H1 (cell line): ENCODE data around the gene MESD. TPM values are rescaled to one million over a fixed set of nuclear protein-coding genes. Genes with fewer than 3 reads are reported as not detected.

Source experiments
- CTCF ChIA-PET: fragments of 300-600 bp; sonication (Branson Sonifier 250); formaldehyde crosslinking; loops from one replicate; lab custom pipeline; 2021; ENCODE audit not compliant: partially characterized antibody; lab: Charles Lee
- POLR2A ChIA-PET: fragments of 300-600 bp; sonication (Branson Sonifier 250); formaldehyde crosslinking; loops from one replicate; lab custom pipeline; 2021; ENCODE audit warnings: inconsistent platforms; ENCODE audit not compliant: partially characterized antibody; lab: Charles Lee
- DNase-seq, 2 experiments: peaks; one replicate each; pipeline versions ENCODE4 v3.0.0 to v3.0.0-alpha.2; 2010 to 2022; ENCODE audit warnings: low spot score in 2 of 2, low read depth in 1 of 2, mixed read lengths in 1 of 2
- FAIRE-seq: peaks from 2 replicates; lab custom pipeline; 2011; peaks lifted over from hg19 to GRCh38; lab: Jason Lieb, UNC
- H2AFZ ChIP-seq: 2 replicates; pipeline ENCODE4 v1.8.1; 2012; ENCODE audit warnings: low read length, inconsistent platforms
- H2AK5ac ChIP-seq: 2 replicates; pipeline ENCODE4 v1.6.1; 2013; ENCODE audit warnings: low read depth, low read length
- H2BK120ac ChIP-seq: replicated peaks from 2 replicates; pipeline ENCODE3; 2013; ENCODE audit warnings: low read depth, low read length, inconsistent platforms
- H2BK12ac ChIP-seq: 2 replicates; pipeline ENCODE4 v1.6.1; 2013; ENCODE audit warnings: low read depth, low read length
- H2BK15ac ChIP-seq: 2 replicates; pipeline ENCODE4 v1.6.1; 2013; ENCODE audit warnings: low read length
- H2BK20ac ChIP-seq: 2 replicates; pipeline ENCODE4 v1.6.1; 2013; ENCODE audit warnings: low read length
- H2BK5ac ChIP-seq: 2 replicates; pipeline ENCODE4 v1.6.1; 2013; ENCODE audit warnings: low read depth, low read length
- H3K14ac ChIP-seq: 2 replicates; pipeline ENCODE4 v1.6.1; 2013; ENCODE audit warnings: inconsistent platforms; ENCODE audit not compliant: insufficient read length
- H3K18ac ChIP-seq: 2 replicates; pipeline ENCODE4 v1.6.1; 2013; ENCODE audit warnings: low read length; ENCODE audit errors: extremely low read depth
- H3K23ac ChIP-seq: 2 replicates; pipeline ENCODE4 v1.6.1; 2013; ENCODE audit warnings: inconsistent platforms; ENCODE audit not compliant: insufficient read length
- H3K23me2 ChIP-seq: 2 replicates; pipeline ENCODE4 v1.6.1; 2013; ENCODE audit warnings: low read depth, low read length
- H3K27ac ChIP-seq: 2 replicates; pipeline ENCODE4 v1.6.1; 2011; ENCODE audit warnings: low read depth, low read length, inconsistent platforms
- H3K27me3 ChIP-seq, 4 experiments: replicated peaks in 1 of 4; 1 replicate in 1 of 4; 2 replicates in 3 of 4; pipeline versions ENCODE4 v1.6.1 to v1.8.1; 2011 to 2013; ENCODE audit warnings: low read length in 3 of 4, mild to moderate bottlenecking in 3 of 4, inconsistent platforms in 2 of 4, mixed read lengths in 2 of 4, moderate library complexity in 1 of 4; ENCODE audit not compliant: control insufficient read depth in 3 of 4, insufficient read depth in 3 of 4; ENCODE audit errors: extremely low read depth in 1 of 4
- H3K36me3 ChIP-seq, 4 experiments: 2 replicates each; pipeline versions ENCODE4 v1.6.1 to v1.8.1; 2011 to 2013; ENCODE audit warnings: mild to moderate bottlenecking in 4 of 4, low read length in 3 of 4, moderate library complexity in 2 of 4, control low read depth in 1 of 4, inconsistent platforms in 1 of 4; ENCODE audit not compliant: insufficient read depth in 4 of 4, control insufficient read depth in 2 of 4
- H3K4ac ChIP-seq: replicated peaks from 2 replicates; pipeline ENCODE3; 2013; ENCODE audit warnings: low read length, low read depth, mixed read lengths, inconsistent platforms; ENCODE audit not compliant: insufficient read length
- H3K4me1 ChIP-seq, 4 experiments: replicated peaks in 1 of 4; 1 replicate in 1 of 4; 2 replicates in 3 of 4; pipeline versions ENCODE4 v1.6.1 to v1.8.1; 2011 to 2013; ENCODE audit warnings: low read length in 3 of 4, inconsistent platforms in 2 of 4, mixed read lengths in 1 of 4; ENCODE audit not compliant: insufficient read depth in 4 of 4, control insufficient read depth in 3 of 4
- H3K4me2 ChIP-seq, 2 experiments: 2 replicates each; pipeline versions ENCODE4 v1.6.1 to v1.8.1; 2011 to 2013; ENCODE audit warnings: low read depth in 2 of 2, low read length in 2 of 2, control low read depth in 1 of 2, inconsistent platforms in 1 of 2, mild to moderate bottlenecking in 1 of 2; ENCODE audit not compliant: insufficient read depth in 1 of 2
- H3K4me3 ChIP-seq, 4 experiments: fragments of 200-600, 300-600 bp in 1 of 4; sonication (generic), shearing (Covaris generic), sonication (Bioruptor Twin) in 1 of 4; 2 replicates each; pipeline versions ENCODE4 v1.5.1 to v1.8.1; 2011 to 2016; ENCODE audit warnings: low read length in 4 of 4, low read depth in 3 of 4, control low read depth in 2 of 4, inconsistent platforms in 2 of 4, mild to moderate bottlenecking in 2 of 4, mixed read lengths in 1 of 4, moderate library complexity in 1 of 4; ENCODE audit not compliant: insufficient read depth in 2 of 4; ENCODE audit errors: extremely low read depth in 1 of 4
- H3K56ac ChIP-seq: replicated peaks from 2 replicates; pipeline ENCODE3; 2013; ENCODE audit warnings: low read depth, mild to moderate bottlenecking, mixed read lengths, low read length, inconsistent platforms; ENCODE audit not compliant: insufficient read length
- H3K79me1 ChIP-seq: 2 replicates; pipeline ENCODE4 v1.6.1; 2013; ENCODE audit warnings: low read depth, low read length, control low read depth
- H3K79me2 ChIP-seq, 2 experiments: 2 replicates each; pipeline versions ENCODE4 v1.6.1 to v1.8.1; 2012 to 2013; ENCODE audit warnings: low read length in 2 of 2, mild to moderate bottlenecking in 2 of 2, inconsistent platforms in 1 of 2; ENCODE audit not compliant: insufficient read depth in 2 of 2, control insufficient read depth in 1 of 2
- H3K9ac ChIP-seq, 4 experiments: replicated peaks in 1 of 4; 1 replicate in 1 of 4; 2 replicates in 3 of 4; pipeline versions ENCODE4 v1.6.1 to v1.8.1; 2011 to 2013; ENCODE audit warnings: low read depth in 3 of 4, low read length in 3 of 4, control low read depth in 2 of 4, mild to moderate bottlenecking in 2 of 4, moderate library complexity in 2 of 4, inconsistent platforms in 1 of 4; ENCODE audit errors: extremely low read depth in 1 of 4
- H3K9me3 ChIP-seq, 2 experiments: 2 replicates each; pipeline versions ENCODE4 v1.6.1 to v1.8.1; 2012 to 2013; ENCODE audit warnings: mild to moderate bottlenecking in 2 of 2, moderate library complexity in 2 of 2, control low read depth in 1 of 2, inconsistent platforms in 1 of 2, low read depth in 1 of 2, low read length in 1 of 2, mixed read lengths in 1 of 2; ENCODE audit not compliant: insufficient read depth in 2 of 2
- H4K20me1 ChIP-seq, 2 experiments: replicated peaks in 1 of 2; 2 replicates each; pipeline versions ENCODE3 to v1.8.1; 2011 to 2013; ENCODE audit warnings: inconsistent platforms in 2 of 2, low read length in 2 of 2, mild to moderate bottlenecking in 1 of 2; ENCODE audit not compliant: insufficient read depth in 2 of 2, control insufficient read depth in 1 of 2
- H4K5ac ChIP-seq: 2 replicates; pipeline ENCODE4 v1.6.1; 2013; ENCODE audit warnings: low read length, low read depth, mixed read lengths, inconsistent platforms; ENCODE audit not compliant: insufficient read length
- H4K8ac ChIP-seq: 2 replicates; pipeline ENCODE4 v1.8.0; 2013; ENCODE audit warnings: mild to moderate bottlenecking, moderate library complexity, low read length, inconsistent platforms; ENCODE audit not compliant: insufficient read depth; ENCODE audit errors: extremely low read depth
- H4K91ac ChIP-seq: replicated peaks from 2 replicates; pipeline ENCODE3; 2013; ENCODE audit warnings: low read length, mixed read lengths, inconsistent platforms; ENCODE audit not compliant: insufficient read length
- CTCF ChIP-seq, 3 experiments: IDR thresholded peaks; 1 replicate in 2 of 3; 2 replicates in 1 of 3; pipeline versions ENCODE4 v1.5.1 to v1.6.1; 2011; ENCODE audit warnings: low read length in 3 of 3, mild to moderate bottlenecking in 3 of 3, inconsistent platforms in 2 of 3, low read depth in 1 of 3, moderate library complexity in 1 of 3; ENCODE audit not compliant: insufficient read depth in 1 of 3; ENCODE audit errors: control extremely low read depth in 1 of 3
- WGBS, 2 experiments: shearing (Covaris generic) in 1 of 2; methylation state at CpG; one replicate each; pipeline versions ENCODE4 v1.1.6 to v1.1.7; 2013 to 2015; ENCODE audit warnings: low lambda C conversion rate in 2 of 2, mixed read lengths in 2 of 2, inconsistent platforms in 1 of 2, low coverage in 1 of 2, missing lambda C conversion rate in 1 of 2; ENCODE audit not compliant: insufficient replicate concordance in 2 of 2, insufficient coverage in 1 of 2, insufficient read length in 1 of 2; ENCODE audit errors: extremely low coverage in 1 of 2, missing lambda C conversion rate in 1 of 2; 5-methylcytosine and 5-hydroxymethylcytosine counted together
- polyA plus RNA-seq, 7 experiments: library from polyadenylated mRNA; depleted of rRNA in 3 of 7; stranded (reverse) in 5 of 7; unstranded in 2 of 7; fragments of >200 nt in 5 of 7; fragments of 200-250 nt in 2 of 7; gene quantifications; 1 replicate in 5 of 7; 2 replicates in 1 of 7; 4 replicates in 1 of 7; pipeline versions ENCODE4 v1.2.1 to v1.2.3, GENCODE V29; 2011 to 2013; ENCODE audit warnings: missing spikeins in 2 of 7, mixed read lengths in 2 of 7
- total RNA-seq: library from RNA; stranded (reverse); fragmentation: NEBNext Ultra II Directional; extraction: Animal tissue kit (Norgen Biotek cat#: 25700); gene quantifications from 2 replicates; pipeline ENCODE4 v1.2.1, GENCODE V29; 2021

MESD gene
- total and polyA plus RNA-seq, 2 of the 8 experiments (the other 6 are each of a cell fraction or from before 2014, with no cell fraction given): 11.0 to 28.3 TPM

- Histone ChIP-seq H4K5ac (no peak overlapping the region), H2BK120ac (no peak overlapping the region), H3K23ac (no peak overlapping the region), H2AK5ac (no peak overlapping the region), H3K27me3 (no peaks in the 10 kb centered on the region; a peak in 1 of 7 replicates), H2BK20ac (no peak overlapping the region), H2BK15ac (no peak overlapping the region), H4K20me1 (no peaks in the 10 kb centered on the region), H2AFZ (no peak overlapping the region), H3K4ac (no peak overlapping the region), H3K9me3 (peaks cover 6 to 7% of the 10 kb centered on the region in 2 experiments), H3K27ac (no peak overlapping the region), H3K4me3 (no peak overlapping the region), H3K23me2 (no peaks in the 10 kb centered on the region), H3K18ac (no peak overlapping the region), H3K9ac (no peak overlapping the region), H4K8ac (no peak overlapping the region), H4K91ac (no peak overlapping the region), H3K56ac (no peak overlapping the region), H2BK5ac (no peak overlapping the region), H3K4me2 (no peak overlapping the region), H3K79me1 (no peaks in the 10 kb centered on the region), H3K4me1 (peaks cover 2 to 13% (median 10%) of the 10 kb centered on the region in 4 experiments; a peak in 5 of 7 replicates), H3K14ac (no peak overlapping the region), H3K36me3 (no peaks in the 10 kb centered on the region), H3K79me2 (no peaks in the 10 kb centered on the region), H2BK12ac (no peak overlapping the region)
- POLR2A ChIA-PET: interaction anchor here (1.6 to 1.7 kb wide), 2 partner anchors 9 to 24 kb away, joined by 6 to 7 read pairs; no protein-coding TSS in a partner anchor
- CTCF ChIA-PET: no interaction called here
- 90% methylated on average over 4 of the region's 4 CpGs; no CpG with 5 or more reads in 1 of the 2 experiments for WGBS, 2 experiments
- DNase-seq: no peak
- FAIRE-seq: no peak
- TF ChIP-seq CTCF (IDR thresholded peaks at IDR 0.05; ENCODE audit: control extremely low read depth in 1 of 3, insufficient read depth in 1 of 3, low read depth in 1 of 3, low read length in 3 of 3): no peak
Measured at GRCh38 chr15:81025721-81026370, 36.2 kb upstream of the MESD start.
